VCaP (cell line): Measurements from ENCODE around the gene HIVEP1.

Experiments used
- H3K27ac ChIP-seq: fragments of 450-650 bp; 2 replicates; pipeline ENCODE4 v1.5.1; 2017
- TF ChIP-seq, protein P1 (sequence below): fragments of 450-650 bp; conservative IDR thresholded peaks from 2 replicates; pipeline ENCODE4 v1.5.1; 2017; ENCODE audit warnings: mild to moderate bottlenecking, moderate library complexity

The HIVEP1 gene

GRCh38 chr6:11977193-11977592, 34.9 kb upstream of the HIVEP1 start:
- no peak overlapping the region for H3K27ac ChIP-seq
- TF ChIP-seq, protein P1, sequence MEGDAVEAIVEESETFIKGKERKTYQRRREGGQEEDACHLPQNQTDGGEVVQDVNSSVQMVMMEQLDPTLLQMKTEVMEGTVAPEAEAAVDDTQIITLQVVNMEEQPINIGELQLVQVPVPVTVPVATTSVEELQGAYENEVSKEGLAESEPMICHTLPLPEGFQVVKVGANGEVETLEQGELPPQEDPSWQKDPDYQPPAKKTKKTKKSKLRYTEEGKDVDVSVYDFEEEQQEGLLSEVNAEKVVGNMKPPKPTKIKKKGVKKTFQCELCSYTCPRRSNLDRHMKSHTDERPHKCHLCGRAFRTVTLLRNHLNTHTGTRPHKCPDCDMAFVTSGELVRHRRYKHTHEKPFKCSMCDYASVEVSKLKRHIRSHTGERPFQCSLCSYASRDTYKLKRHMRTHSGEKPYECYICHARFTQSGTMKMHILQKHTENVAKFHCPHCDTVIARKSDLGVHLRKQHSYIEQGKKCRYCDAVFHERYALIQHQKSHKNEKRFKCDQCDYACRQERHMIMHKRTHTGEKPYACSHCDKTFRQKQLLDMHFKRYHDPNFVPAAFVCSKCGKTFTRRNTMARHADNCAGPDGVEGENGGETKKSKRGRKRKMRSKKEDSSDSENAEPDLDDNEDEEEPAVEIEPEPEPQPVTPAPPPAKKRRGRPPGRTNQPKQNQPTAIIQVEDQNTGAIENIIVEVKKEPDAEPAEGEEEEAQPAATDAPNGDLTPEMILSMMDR, result no peak

- no peak overlapping the region for H3K27ac ChIP-seq
Measured at GRCh38 chr6:11977738-11978137, 34.4 kb upstream of the HIVEP1 start.

GRCh38 chr6:11978169-11978987, 33.7 kb upstream of the HIVEP1 start:
- H3K27ac ChIP-seq, result no peak overlapping the region
- TF ChIP-seq, protein P1, result no peak

More at GRCh38 chr6:11977738-11978137, 34.4 kb upstream of the HIVEP1 start:
- TF ChIP-seq, protein P1, result no peak

DNA sequence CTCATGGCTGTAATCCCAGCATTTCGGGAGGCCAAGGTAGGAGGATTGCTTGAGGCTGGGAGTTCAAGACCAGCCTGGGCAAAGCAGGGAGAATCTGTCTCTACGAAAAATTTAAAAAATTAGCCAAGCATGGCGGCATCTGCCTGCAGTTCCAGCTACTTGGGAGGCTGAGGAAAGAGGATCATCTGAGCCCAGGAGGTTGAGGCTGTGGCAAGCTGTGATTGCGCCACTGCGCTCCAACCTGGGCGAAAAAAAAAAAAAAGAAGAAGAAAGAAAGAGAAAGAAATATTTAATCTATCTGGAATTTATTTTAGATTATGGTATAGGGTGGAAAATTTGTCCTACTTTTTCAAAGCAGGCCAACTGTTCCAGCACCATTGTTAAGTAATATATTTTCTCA, 32.2 kb upstream of the HIVEP1 start:
- TF ChIP-seq, protein P1, result no peak
- no peak overlapping the region for H3K27ac ChIP-seq

DNA sequence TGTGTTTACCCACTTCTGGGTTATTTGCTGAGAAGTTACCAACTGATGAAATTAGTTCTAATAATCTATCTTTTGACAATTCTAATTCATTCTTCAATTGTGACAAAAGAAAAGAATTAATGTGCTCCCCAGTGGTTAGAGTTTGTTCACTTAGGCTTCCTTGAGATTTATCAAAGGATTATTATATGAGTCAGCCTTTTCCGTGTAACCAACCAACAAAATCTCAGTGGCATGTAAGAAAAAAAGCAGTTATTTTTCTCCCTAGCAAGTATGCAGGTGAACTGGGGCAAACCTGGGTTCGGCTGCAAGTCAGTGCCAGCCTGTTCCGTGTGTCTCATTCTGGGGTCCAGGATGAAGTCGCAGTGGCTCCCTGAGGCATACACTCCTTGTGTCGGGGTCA, 28.8 kb upstream of the HIVEP1 start:
- TF ChIP-seq, protein P1, result no peak
- no peak overlapping the region for H3K27ac ChIP-seq

GRCh38 chr6:11987386-11987785, 24.7 kb upstream of the HIVEP1 start:
- TF ChIP-seq, protein P1, result no peak
- H3K27ac ChIP-seq, result no peak overlapping the region

- H3K27ac ChIP-seq, result no peak overlapping the region
- TF ChIP-seq, protein P1, result no peak
Measured at GRCh38 chr6:11989386-11989785, 22.7 kb upstream of the HIVEP1 start.
